ENCODE results near the gene PRELP. TPM values are rescaled to one million over a fixed set of nuclear protein-coding genes. Genes with fewer than 3 reads are reported as not detected.

PRELP gene
- total RNA-seq, result not detected in 2 replicates
- polyA plus RNA-seq, result 0.01 TPM in 1 of 2 replicates, not detected in the other
- polyA plus RNA-seq (2011; cell fraction: cytosol; rRNA removed), result 0.01 TPM in 2 replicates
- polyA plus RNA-seq (2011; cell fraction: nucleus; rRNA removed), result not detected in 2 replicates
- polyA plus RNA-seq (2012), result 0.04 TPM in 1 of 2 replicates, not detected in the other
- not detected in 2 replicates for polyA minus RNA-seq
- polyA minus RNA-seq (2011; cell fraction: cytosol; rRNA and poly(A)+ RNA removed), result not detected
- polyA minus RNA-seq (2011; cell fraction: nucleus; rRNA and poly(A)+ RNA removed), result not detected in 2 replicates
- Bru-seq, nascent RNA, result percentile 6 among the genes with signal in this experiment
- not detected for BruChase-seq, experiment 1, labeled RNA remaining after a 6-hour chase
- BruChase-seq, experiment 2, labeled RNA remaining after a 2-hour chase, result not detected
- long read RNA-seq, result 0 reads

- no peaks in the 10 kb centered on the region for H4K20me1 ChIP-seq (replicated peaks; ENCODE audit: control insufficient read depth, extremely low read depth, insufficient read depth, low read length)
- dilution Hi-C loops (cut with MboI; ENCODE audit: extremely low pct_ligation_motif_present, low sequenced_read_pairs) (no loop called here), intact Hi-C loops (cut with micrococcal nuclease) (no loop called here)
- H3K9me3 ChIP-seq (replicated peaks; ENCODE audit: control insufficient read depth, insufficient read depth, low read length), result no peaks in the 10 kb centered on the region
- no peak within 1 kb of the TSS for H3K27ac ChIP-seq (ENCODE audit: insufficient read depth, low read depth, low read length)
- no peak within 1 kb of the TSS for H3K9ac ChIP-seq (replicated peaks; ENCODE audit: extremely low read depth, insufficient read depth, low read length)
- POLR2A ChIA-PET, result interaction anchor here (1.0 kb wide), 1 partner anchor 12 kb away, joined by 3 read pairs; no protein-coding TSS in a partner anchor
- CTCF ChIA-PET, result interaction anchor here (1.1 to 3.6 kb wide), 7 partner anchors 12 to 208 kb away, joined by 3 to 13 read pairs (median 6); no protein-coding TSS in a partner anchor
- H3K36me3 ChIP-seq (ENCODE audit: control insufficient read depth in 2 of 2, extremely low read depth in 1 of 2, insufficient read depth in 2 of 2, low read length in 2 of 2), result no peaks in the 10 kb centered on the region
- no peak within 1 kb of the TSS for H3K4me2 ChIP-seq (ENCODE audit: insufficient read depth, low read length)
- BruUV-seq (replicated peaks), result no TSS peak
- TF ChIP-seq POLR2AphosphoS5 (IDR thresholded peaks at IDR 0.05; ENCODE audit: insufficient read depth, low read depth, low read length), result no peak
- no peak for TF ChIP-seq FOS (IDR thresholded peaks at IDR 0.05; ENCODE audit: borderline replicate concordance, insufficient read depth, low read length)
- TF ChIP-seq MYC (IDR thresholded peaks at IDR 0.05; ENCODE audit: low read depth, low read length), result no peak
- TF ChIP-seq GATA2 (IDR thresholded peaks at IDR 0.05; ENCODE audit: insufficient read depth, insufficient read length, low read depth, low read length), result no peak
- H3K9me1 ChIP-seq (replicated peaks; ENCODE audit: control insufficient read depth, extremely low read depth, insufficient read depth, low read length), result no peaks in the 10 kb centered on the region
- peaks cover 27 to 38% of the 10 kb centered on the region in 2 experiments for H3K27me3 ChIP-seq (ENCODE audit: control insufficient read depth in 2 of 2, insufficient read depth in 2 of 2, low read length in 2 of 2)
- DNase-seq (ENCODE audit: low read depth, low spot score) (no peak), FAIRE-seq (no peak)
- H3K4me3 ChIP-seq (replicated peaks in 1 of 3; ENCODE audit: insufficient read depth in 1 of 3, low read depth in 1 of 3, low read length in 3 of 3), result no peak within 1 kb of the TSS
- no peak within 1 kb of the TSS for H2AFZ ChIP-seq (ENCODE audit: low read depth, low read length)
- H3K4me1 ChIP-seq (ENCODE audit: control insufficient read depth, extremely low read depth, insufficient read depth, low read length), result peaks cover 2% of the 10 kb centered on the region
- no peaks in the 10 kb centered on the region for H3K79me2 ChIP-seq (ENCODE audit: control insufficient read depth, insufficient read depth, low read length)
Observed at GRCh38 chr1:203475012-203475981, at the start of gene PRELP. PRELP (plus strand) TSS chr1:203475806; CDS start chr1:203483185, 7,379 bp downstream.

Data from endothelial cell of umbilical vein (primary cell).